ENCODE data around the gene CFAP99.
"Not testable (repeated sequence)": the region's sequence is repeated elsewhere in the genome, so short reads cannot be mapped to it uniquely, and the experiment has no call there.

CFAP99 gene

GRCh38 chr4:2418650-2419571 lies at the start of gene CFAP99:
TSS of gene CFAP99 (plus strand) at chr4:2418955.
- FAIRE-seq = no peak

DNA sequence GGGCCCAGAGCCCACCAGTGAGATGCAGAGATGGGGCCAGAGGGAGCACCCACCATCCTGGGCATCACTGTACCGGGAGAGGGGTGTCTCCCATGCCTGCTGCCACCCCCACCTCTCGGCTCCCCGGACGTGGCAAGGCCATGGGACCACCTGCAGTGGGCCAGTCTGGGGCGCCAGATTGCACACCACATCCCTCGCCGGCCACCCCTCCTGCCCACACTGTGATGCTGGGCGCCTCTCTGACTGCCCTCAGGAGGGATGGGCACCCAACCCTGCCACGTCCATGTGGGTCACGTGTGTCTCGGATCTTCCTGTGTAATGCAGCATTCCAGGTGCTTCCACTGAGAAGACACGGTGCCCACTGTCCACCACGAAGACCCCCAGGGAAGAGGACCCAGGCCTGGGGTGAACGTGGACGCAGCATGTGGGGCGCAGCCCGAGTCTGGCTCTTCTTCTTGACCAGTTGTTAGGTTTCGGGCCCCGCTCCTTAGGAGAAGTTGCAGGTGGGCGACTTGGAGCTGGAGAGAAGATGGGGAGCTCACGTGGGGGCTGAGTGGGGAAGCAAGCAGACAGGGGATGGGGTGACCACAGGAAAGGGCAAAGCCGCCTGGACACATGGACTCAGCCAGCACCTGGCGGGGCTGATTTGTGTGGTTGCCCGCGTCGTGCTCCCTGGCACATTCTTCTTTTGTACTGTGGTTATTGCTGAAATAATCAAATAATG lies 48.0 kb upstream of the CFAP99 start:
- no peak for FAIRE-seq

GRCh38 chr4:2371765-2372487 lies 46.8 kb upstream of the CFAP99 start:
- FAIRE-seq = no peak

DNA sequence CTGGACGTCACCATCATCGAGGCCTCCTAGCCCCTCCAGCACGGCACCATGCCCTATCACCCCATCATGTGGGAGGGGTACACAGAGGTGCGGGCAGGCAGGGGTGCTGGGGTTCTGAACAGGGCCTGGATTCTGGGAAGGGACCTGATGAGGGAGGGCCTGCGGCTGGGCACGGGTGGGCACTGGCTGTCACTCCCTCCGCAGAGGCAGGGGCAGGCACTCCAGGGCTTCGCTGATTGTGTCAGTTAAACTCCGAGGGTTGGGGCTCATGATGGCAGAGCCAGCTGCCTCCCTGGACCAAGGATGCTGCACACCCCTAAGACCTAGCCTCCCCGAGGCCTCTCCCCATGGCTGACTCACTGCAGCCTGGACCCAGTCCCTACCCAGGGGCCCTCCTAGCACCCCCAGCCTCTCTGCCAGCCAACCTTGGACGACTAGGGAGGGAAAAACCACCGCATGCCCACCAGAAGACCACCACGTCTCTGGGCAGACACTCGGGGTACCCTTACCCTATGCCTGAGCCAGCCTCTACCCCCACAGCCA lies 46.2 kb upstream of the CFAP99 start:
- no peak for FAIRE-seq

GRCh38 chr4:2373532-2373931 lies 45.2 kb upstream of the CFAP99 start:
- FAIRE-seq = no peak

DNA sequence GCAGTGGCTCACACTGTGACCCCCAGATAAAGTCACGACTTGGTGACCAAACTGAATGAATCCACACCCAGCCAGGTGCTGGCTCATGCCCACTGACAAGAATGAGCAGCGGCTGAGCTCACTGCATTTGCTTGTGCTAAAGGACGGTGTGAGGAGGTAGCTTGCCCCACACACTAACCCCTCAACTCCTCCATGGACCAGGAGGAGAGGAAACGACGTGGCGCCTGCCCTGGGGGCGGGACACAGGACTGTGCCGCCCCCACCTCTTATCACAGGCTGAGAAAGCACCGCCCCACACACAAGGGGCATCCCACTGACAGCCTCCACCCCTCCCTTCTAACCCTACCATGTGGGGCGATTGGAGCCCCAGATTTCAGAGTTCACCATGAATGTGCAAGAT lies 43.3 kb upstream of the CFAP99 start:
- FAIRE-seq = no peak

- no peak for FAIRE-seq
Observed at GRCh38 chr4:2377241-2377640, 41.5 kb upstream of the CFAP99 start.

- no peak for FAIRE-seq
Observed at GRCh38 chr4:2378401-2378800, 40.4 kb upstream of the CFAP99 start.

DNA sequence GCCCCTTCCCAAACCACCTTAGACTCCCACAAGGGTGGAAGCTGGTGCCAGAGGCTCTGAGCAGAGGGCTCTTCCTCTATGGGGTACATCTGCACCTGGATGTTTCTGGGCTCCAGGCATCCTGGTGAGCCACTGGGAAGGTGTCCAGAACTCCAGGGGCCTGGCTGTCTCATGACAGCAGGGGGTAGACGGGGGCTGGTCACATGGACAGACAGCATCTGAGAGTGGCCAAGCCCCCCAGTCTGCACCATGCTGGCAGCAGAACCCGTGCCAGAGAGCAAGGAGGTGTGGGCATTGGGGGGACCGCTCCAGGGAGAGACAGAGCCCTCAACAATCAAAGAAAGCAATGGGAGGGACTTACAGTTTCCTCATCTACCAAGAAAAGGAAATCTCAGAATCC lies 39.9 kb upstream of the CFAP99 start:
- no peak for FAIRE-seq

GRCh38 chr4:2380589-2380988 lies 38.2 kb upstream of the CFAP99 start:
- FAIRE-seq = not testable (repeated sequence)

GRCh38 chr4:2382769-2383202 lies 36.0 kb upstream of the CFAP99 start:
- FAIRE-seq = not testable (repeated sequence)

DNA sequence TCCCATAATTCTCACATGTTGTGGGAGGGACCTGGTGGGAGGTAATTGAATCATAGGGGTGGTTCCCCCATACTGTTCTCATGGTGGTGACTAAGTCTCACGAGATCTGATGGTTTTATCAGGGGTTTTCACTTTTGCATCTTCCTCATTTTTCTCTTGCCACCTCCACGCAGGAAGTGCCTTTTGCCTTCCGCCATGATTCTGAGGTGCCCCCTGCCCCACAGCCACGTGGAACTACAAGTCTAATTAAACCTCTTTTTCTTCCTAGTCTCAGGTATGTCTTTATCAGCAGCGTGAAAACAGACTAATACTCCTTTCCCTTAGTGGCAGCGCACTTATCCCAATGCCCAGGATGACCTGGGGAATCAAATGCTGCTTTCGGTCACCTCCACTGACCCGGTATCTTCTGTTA lies 35.5 kb upstream of the CFAP99 start:
- not testable (repeated sequence) for FAIRE-seq

- no peak for FAIRE-seq
Observed at GRCh38 chr4:2383760-2384159, 35.0 kb upstream of the CFAP99 start.

DNA sequence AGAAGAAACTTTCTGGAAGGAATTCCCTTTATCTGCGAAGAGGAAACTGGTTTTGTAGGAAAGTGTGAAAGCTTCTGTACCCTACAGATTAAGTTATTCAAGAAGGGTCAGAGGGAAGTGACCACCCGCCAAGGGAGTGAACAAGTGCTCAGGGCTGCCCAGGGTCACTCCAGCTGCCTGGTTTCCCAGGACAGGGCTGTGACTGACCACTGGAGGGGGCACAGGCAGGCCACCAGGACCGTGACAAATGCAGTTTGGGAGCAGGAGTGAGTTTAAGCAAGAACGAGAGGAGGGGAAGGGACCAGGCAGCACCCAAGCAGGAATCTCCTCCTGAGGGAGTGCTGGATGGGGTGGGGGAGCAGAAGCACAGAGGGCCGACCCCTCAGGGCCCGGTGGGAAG lies 34.5 kb upstream of the CFAP99 start:
- no peak for FAIRE-seq

DNA sequence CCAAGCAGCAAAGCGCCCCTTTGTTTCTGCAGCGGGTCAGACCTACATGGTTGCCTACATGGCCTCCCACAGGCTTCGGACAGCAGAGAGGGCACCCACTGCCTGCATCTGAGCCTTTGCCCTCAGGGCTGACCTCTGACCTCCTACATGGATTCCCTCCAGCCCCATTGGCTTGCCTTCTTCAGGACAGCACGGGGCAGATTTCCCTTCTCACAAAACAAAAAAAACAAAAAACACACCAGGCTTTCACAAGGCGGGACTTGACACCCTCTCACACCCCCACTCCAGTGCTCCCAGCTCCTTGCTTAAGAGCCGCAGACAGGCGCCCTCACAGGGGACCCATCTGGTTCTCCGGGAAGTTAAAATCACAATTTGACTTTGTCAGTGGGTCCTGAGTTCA lies 33.2 kb upstream of the CFAP99 start:
- FAIRE-seq = no peak

GRCh38 chr4:2386717-2387116 lies 32.0 kb upstream of the CFAP99 start:
- FAIRE-seq = no peak

GRCh38 chr4:2387218-2387617 lies 31.5 kb upstream of the CFAP99 start:
- no peak for FAIRE-seq

GRCh38 chr4:2387829-2388228 lies 30.9 kb upstream of the CFAP99 start:
- FAIRE-seq = no peak

GRCh38 chr4:2388429-2389182 lies 30.1 kb upstream of the CFAP99 start:
- FAIRE-seq = no peak

DNA sequence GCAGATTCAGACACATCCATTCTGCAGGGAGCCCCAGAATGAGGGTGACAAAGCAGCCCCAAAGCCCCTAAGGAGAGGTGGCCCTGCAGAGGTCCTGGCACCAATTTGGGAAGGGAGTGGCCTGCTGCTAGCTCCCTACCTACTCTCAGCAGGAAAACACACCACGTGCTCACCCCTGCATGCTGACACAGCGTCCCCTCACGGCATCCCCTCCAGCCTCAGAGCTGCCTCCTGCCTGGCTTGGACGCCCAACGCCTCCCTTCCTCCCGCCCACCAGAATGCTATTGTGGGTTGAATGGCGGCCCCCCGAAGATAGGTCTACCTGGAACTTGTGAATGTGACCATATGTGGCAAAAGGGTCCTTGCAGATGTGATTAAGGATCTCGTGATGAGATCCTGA lies 29.1 kb upstream of the CFAP99 start:
- no peak for FAIRE-seq

GRCh38 chr4:2390146-2390545 lies 28.6 kb upstream of the CFAP99 start:
- no peak for FAIRE-seq

DNA sequence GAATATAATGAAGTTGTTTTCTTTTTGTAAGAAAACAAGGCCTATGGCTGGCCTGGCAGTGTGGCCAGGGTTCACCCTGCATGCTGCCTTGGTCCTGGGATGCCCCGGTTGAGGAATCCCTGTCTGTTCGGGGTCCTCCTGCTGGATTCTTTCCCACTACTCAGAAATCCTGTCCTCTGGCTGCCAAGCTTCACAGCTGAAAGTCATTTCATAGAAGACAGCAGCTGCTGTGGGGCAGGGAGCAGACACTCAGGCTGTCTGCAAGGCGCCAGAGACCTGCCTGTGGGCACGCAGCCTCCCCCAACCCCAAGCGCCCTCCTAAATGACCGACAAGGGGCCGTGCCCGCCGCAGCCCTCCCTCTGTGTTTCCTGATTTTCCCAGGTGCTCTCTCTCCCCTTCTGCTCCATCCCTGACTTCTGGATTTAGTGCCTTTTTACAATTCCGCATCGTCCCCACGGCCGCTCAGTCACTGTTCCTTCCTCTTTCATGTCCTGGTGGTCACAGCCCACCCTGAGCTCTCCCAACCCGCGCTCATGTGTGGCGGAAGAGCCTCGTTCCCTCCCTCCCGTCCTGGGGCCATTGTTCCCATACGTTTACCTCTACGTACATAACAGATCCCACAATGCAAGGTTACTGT lies 27.9 kb upstream of the CFAP99 start:
- no peak for FAIRE-seq

Measured in A204.1 (cell line).